B cell (primary cell): ENCODE measurements around the gene SARS2. TPM values are rescaled to one million over a fixed set of nuclear protein-coding genes. Genes with fewer than 3 reads are reported as not detected.
A peak's percentile ranks its signal among the peaks of the same experiment; 100 is the strongest.

Experiments
- ATAC-seq: fragments of 200-7000 bp; cut with Tn5 transposase; one replicate; pipeline ENCODE4 v1.10.0; 2021; ENCODE audit warnings: low read depth, mild to moderate bottlenecking, moderate number of reproducible peaks, moderate library complexity
- CTCF ChIA-PET: fragments of 350-600 bp; sonication (Branson Sonifier 250); formaldehyde crosslinking; loops from one replicate; lab custom pipeline; 2021; ENCODE audit warnings: antibody characterized with exemption, inconsistent platforms; lab: Charles Lee
- POLR2A ChIA-PET: fragments of 350-600 bp; sonication (Branson Sonifier 250); formaldehyde crosslinking; loops from one replicate; lab custom pipeline; 2021; ENCODE audit warnings: antibody characterized with exemption; lab: Charles Lee
- DNase-seq: peaks from one replicate; pipeline ENCODE4 v3.0.0; 2013
- H2AFZ ChIP-seq: 2 replicates; pipeline ENCODE4 v1.6.1; 2012; ENCODE audit warnings: mild to moderate bottlenecking, low read depth, low read length; ENCODE audit not compliant: insufficient read depth, poor library complexity, severe bottlenecking
- H3K27ac ChIP-seq, 2 donors: 1 replicate in 1 of 2; 2 replicates in 1 of 2; pipeline ENCODE4 v1.5.1; 2012 to 2013; ENCODE audit warnings: low read length in 2 of 2, mild to moderate bottlenecking in 2 of 2, moderate library complexity in 1 of 2
- H3K27me3 ChIP-seq, 4 experiments: fragments of 200-600 bp in 1 of 4; sonication (generic) in 1 of 4; replicated peaks in 1 of 4; 1 replicate in 2 of 4; 2 replicates in 2 of 4; pipeline versions ENCODE4 v1.6.1 to v1.7.0; 2013 to 2016; ENCODE audit warnings: low read length in 3 of 4, mild to moderate bottlenecking in 2 of 4, mixed read lengths in 1 of 4, moderate library complexity in 1 of 4; ENCODE audit not compliant: insufficient read depth in 4 of 4, control insufficient read depth in 3 of 4; ENCODE audit errors: control extremely low read depth in 1 of 4
- H3K36me3 ChIP-seq, 2 experiments: replicated peaks in 1 of 2; 1 replicate in 1 of 2; 2 replicates in 1 of 2; pipeline versions ENCODE4 v1.6.1 to v1.7.1; 2013; ENCODE audit warnings: low read length in 1 of 2; ENCODE audit not compliant: insufficient read depth in 2 of 2, control insufficient read depth in 1 of 2; ENCODE audit errors: control extremely low read depth in 1 of 2, extremely low read depth in 1 of 2
- H3K4me1 ChIP-seq, 2 donors: fragments of 200-600 bp in 1 of 2; sonication (generic) in 1 of 2; 1 replicate in 1 of 2; 2 replicates in 1 of 2; pipeline versions ENCODE4 v1.5.1 to v1.6.1; 2013 to 2017; ENCODE audit warnings: low read length in 2 of 2; ENCODE audit not compliant: control insufficient read depth in 2 of 2, insufficient read depth in 2 of 2
- H3K4me2 ChIP-seq: replicated peaks from 2 replicates; pipeline ENCODE3; 2012; ENCODE audit warnings: mild to moderate bottlenecking, low read depth, low read length; ENCODE audit not compliant: poor library complexity, severe bottlenecking
- H3K4me3 ChIP-seq, 5 experiments: fragments of 200-600 bp in 1 of 5; sonication (generic) in 1 of 5; 1 replicate in 3 of 5; 2 replicates in 2 of 5; pipeline versions ENCODE4 v1.5.1 to v1.7.0; 2011 to 2016; ENCODE audit warnings: low read length in 4 of 5, mild to moderate bottlenecking in 4 of 5, low read depth in 2 of 5, control low read depth in 1 of 5, moderate library complexity in 1 of 5; ENCODE audit not compliant: insufficient read depth in 1 of 5; ENCODE audit errors: control extremely low read depth in 1 of 5, extremely low read depth in 1 of 5
- H3K79me2 ChIP-seq: fragments of 200-600 bp; sonication (generic); one replicate; pipeline ENCODE4 v1.6.0; 2016; ENCODE audit warnings: low read length; ENCODE audit not compliant: control insufficient read depth, insufficient read depth
- H3K9ac ChIP-seq: fragments of 200-600 bp; sonication (generic); 2 replicates; pipeline ENCODE4 v1.6.1; 2017; ENCODE audit warnings: mild to moderate bottlenecking, low read length, moderate library complexity
- H3K9me3 ChIP-seq, 3 donors: one replicate each; pipeline versions ENCODE4 v1.6.1 to v1.7.1; 2013; ENCODE audit warnings: low read length in 2 of 3; ENCODE audit not compliant: control insufficient read depth in 2 of 3, insufficient read depth in 1 of 3; ENCODE audit errors: control extremely low read depth in 1 of 3
- H4K20me1 ChIP-seq: 2 replicates; pipeline ENCODE4 v1.6.0; 2012; ENCODE audit warnings: mild to moderate bottlenecking, low read length; ENCODE audit not compliant: insufficient read depth, control insufficient read depth, poor library complexity, severe bottlenecking
- H3K27ac Mint-ChIP-seq: one replicate; pipeline ENCODE4 v1.8.0; 2021; ENCODE audit warnings: mixed read lengths
- H3K27me3 Mint-ChIP-seq: one replicate; pipeline ENCODE4 v1.8.0; 2021; ENCODE audit warnings: mixed read lengths
- H3K4me1 Mint-ChIP-seq: one replicate; pipeline ENCODE4 v1.8.0; 2021; ENCODE audit warnings: mixed read lengths
- H3K4me3 Mint-ChIP-seq: one replicate; pipeline ENCODE4 v1.8.0; 2021; ENCODE audit warnings: mixed read lengths
- H3K9me3 Mint-ChIP-seq: one replicate; pipeline ENCODE4 v1.8.0; 2022; ENCODE audit warnings: mixed read lengths; ENCODE audit not compliant: insufficient read depth
- CTCF ChIP-seq: fragments of 200-600 bp; IDR thresholded peaks from one replicate; pipeline ENCODE4 v1.8.0; 2022; ENCODE audit warnings: antibody characterized with exemption, mild to moderate bottlenecking
- EZH2 ChIP-seq: IDR thresholded peaks from 2 replicates; pipeline ENCODE4 v1.6.1; 2012; ENCODE audit warnings: borderline replicate concordance, low read depth, mild to moderate bottlenecking, moderate library complexity, low read length; ENCODE audit not compliant: insufficient read depth, poor library complexity, severe bottlenecking
- WGBS: methylation state at CpG from one replicate; pipeline ENCODE4 v1.1.5; 2013; ENCODE audit warnings: missing lambda C conversion rate; ENCODE audit not compliant: insufficient coverage; 5-methylcytosine and 5-hydroxymethylcytosine counted together
- intact Hi-C: fragments of 100-400 bp; cut with micrococcal nuclease; formaldehyde crosslinking; loops from one replicate; pipeline ENCODE4 v1.10.0; 2022
- polyA plus RNA-seq: library from polyadenylated mRNA; depleted of rRNA; stranded (reverse); fragments of >200 nt; gene quantifications from 2 replicates; pipeline ENCODE4 v1.2.3, GENCODE V29; 2012
- total RNA-seq, 2 donors: library from RNA; stranded (reverse); fragments of 120-200 nt in 1 of 2; gene quantifications; 1 replicate in 1 of 2; 2 replicates in 1 of 2; pipeline versions ENCODE4 v1.2.3 to v1.2.4, GENCODE V29; 2013 to 2022

The SARS2 gene
- total and polyA plus RNA-seq, 2 donors (not counting 1 experiment from before 2014, with no cell fraction given), result 38.1 to 65.9 TPM

- no peaks in the 10 kb centered on the region for H4K20me1 ChIP-seq
- WGBS, result 6% methylated on average over 22 of the region's 25 CpGs
- Mint-ChIP-seq H3K4me3 (peak overlapping the region; percentile 96), H3K27ac (peak overlapping the region; percentile 94), H3K4me1 (peaks cover 35% of the 10 kb centered on the region), H3K27me3 (no peaks in the 10 kb centered on the region), H3K9me3 (no peaks in the 10 kb centered on the region)
- TF ChIP-seq EZH2 (no peak), CTCF (no peak)
- no peak for DNase-seq
- H2AFZ ChIP-seq, result peak overlapping the region; percentile 84
- intact Hi-C loops, result loop anchor here (1.0 to 2.0 kb wide), 9 partner anchors 20 to 525 kb away; partner anchors contain the start of genes ACTN4, ECH1, EIF3K and FAM98C
- POLR2A ChIA-PET, result interaction anchor here (1.6 to 1.9 kb wide), 3 partner anchors 47 to 281 kb away, joined by 7 to 13 read pairs (median 8); partner anchors contain the start of genes EIF3K and MAP4K1
- peak overlapping the region; percentile 72 to 99 for H3K27ac ChIP-seq
- H3K9ac ChIP-seq, result peak overlapping the region; percentile 95
- peak overlapping the region; percentile 81 for H3K4me2 ChIP-seq
- no peaks in the 10 kb centered on the region for H3K36me3 ChIP-seq
- H3K4me1 ChIP-seq, result peaks cover 20 to 30% of the 10 kb centered on the region in 2 donors
- ATAC-seq, result no peak
- H3K79me2 ChIP-seq, result peaks cover 89% of the 10 kb centered on the region
- H3K27me3 ChIP-seq, result no peaks in the 10 kb centered on the region
- H3K9me3 ChIP-seq, result peaks cover 0 to 4% (median 0%) of the 10 kb centered on the region in 3 donors
- CTCF ChIA-PET, result no interaction called here
- H3K4me3 ChIP-seq, result peak overlapping the region; percentile 76 to 95 (median 85)
Measured at GRCh38 chr19:38898788-38899446, 31.6 kb downstream of the SARS2 start.

GRCh38 chr19:38894968-38895367 is 35.6 kb downstream of the SARS2 start:
- no peak overlapping the region for H2AFZ ChIP-seq
- Mint-ChIP-seq H3K27me3 (no peaks in the 10 kb centered on the region), H3K4me3 (no peak overlapping the region), H3K27ac (no peak overlapping the region), H3K4me1 (peaks cover 21% of the 10 kb centered on the region), H3K9me3 (no peaks in the 10 kb centered on the region)
- H3K4me2 ChIP-seq, result no peak overlapping the region
- H3K36me3 ChIP-seq, result peaks cover 0 to 6% of the 10 kb centered on the region in 2 experiments
- H4K20me1 ChIP-seq, result no peaks in the 10 kb centered on the region
- ChIA-PET POLR2A (no interaction called here), CTCF (no interaction called here)
- peaks cover 11 to 18% of the 10 kb centered on the region in 2 donors for H3K4me1 ChIP-seq
- 24% methylated on average over 9 of the region's 9 CpGs for WGBS
- no peak for TF ChIP-seq EZH2
- no peak for TF ChIP-seq CTCF
- DNase-seq, result no peak
- H3K9ac ChIP-seq, result no peak overlapping the region
- peaks cover 60% of the 10 kb centered on the region for H3K79me2 ChIP-seq
- intact Hi-C loops, result no loop called here
- no peak overlapping the region for H3K27ac ChIP-seq
- no peak overlapping the region for H3K4me3 ChIP-seq
- no peaks in the 10 kb centered on the region for H3K9me3 ChIP-seq
- H3K27me3 ChIP-seq, result no peaks in the 10 kb centered on the region
- no peak for ATAC-seq
